HG03103 (cell line): ENCODE measurements around the gene PLPPR1.

Source experiments
- ATAC-seq: cut with Tn5 transposase; IDR thresholded peaks from one replicate; pipeline ENCODE4 v1.9.1; 2021; ENCODE audit warnings: low read depth; ENCODE audit not compliant: unreplicated experiment

PLPPR1 gene

GRCh38 chr9:101333490-101333889 is 305.0 kb downstream of the PLPPR1 start:
- ATAC-seq = no peak

GRCh38 chr9:101333926-101334702 is 305.6 kb downstream of the PLPPR1 start:
- ATAC-seq = no peak

- ATAC-seq = no peak
These were observed 307.6 kb downstream of the PLPPR1 start for GRCh38 chr9:101336091-101336490.

- ATAC-seq = no peak
These were observed 308.7 kb downstream of the PLPPR1 start for GRCh38 chr9:101337237-101337636.

GRCh38 chr9:101341958-101342357 is 313.4 kb downstream of the PLPPR1 start:
- ATAC-seq = no peak

GRCh38 chr9:101342595-101342994 is 314.1 kb downstream of the PLPPR1 start:
- no peak for ATAC-seq

GRCh38 chr9:101350285-101350684 is 321.8 kb downstream of the PLPPR1 start:
- no peak for ATAC-seq

- ATAC-seq = no peak
These were observed 324.5 kb downstream of the PLPPR1 start for GRCh38 chr9:101352892-101353463.

GRCh38 chr9:101353683-101354082 is 325.2 kb downstream of the PLPPR1 start:
- ATAC-seq = no peak

GRCh38 chr9:101354143-101354764 is 325.7 kb downstream of the PLPPR1 start:
- no peak for ATAC-seq

- ATAC-seq = no peak
These were observed 326.5 kb downstream of the PLPPR1 start for GRCh38 chr9:101354765-101355708.

GRCh38 chr9:101356619-101357018 is 328.1 kb downstream of the PLPPR1 start:
- ATAC-seq = no peak

- no peak for ATAC-seq
These were observed 331.2 kb downstream of the PLPPR1 start for GRCh38 chr9:101359679-101360078.

GRCh38 chr9:101360647-101361046 is 332.1 kb downstream of the PLPPR1 start:
- no peak for ATAC-seq

GRCh38 chr9:101362450-101362849 is 333.9 kb downstream of the PLPPR1 start:
- no peak for ATAC-seq

- no peak for ATAC-seq
These were observed 336.7 kb downstream of the PLPPR1 start for GRCh38 chr9:101365181-101365580.

GRCh38 chr9:101366038-101366756 is 337.7 kb downstream of the PLPPR1 start:
- ATAC-seq = no peak

GRCh38 chr9:101367323-101367722 is 338.8 kb downstream of the PLPPR1 start:
- no peak for ATAC-seq

GRCh38 chr9:101369286-101369685 is 340.8 kb downstream of the PLPPR1 start:
- ATAC-seq = no peak

- ATAC-seq = no peak
These were observed 341.5 kb downstream of the PLPPR1 start for GRCh38 chr9:101369884-101370531.
